Progenitor cell of endocrine pancreas (in vitro differentiated cells): ENCODE data around the gene MPND. TPM values are rescaled to one million over a fixed set of nuclear protein-coding genes. Genes with fewer than 3 reads are reported as not detected.

Experiments used
- DNase-seq: peaks from one replicate; pipeline ENCODE4 v3.0.0; 2021; ENCODE audit warnings: low spot score; ENCODE audit not compliant: unreplicated experiment
- H3K27ac Mint-ChIP-seq: 2 replicates; pipeline ENCODE4 v1.8.0; 2021; ENCODE audit warnings: mild to moderate bottlenecking, moderate library complexity, mixed read lengths
- H3K27me3 Mint-ChIP-seq: 2 replicates; pipeline ENCODE4 v1.8.0; 2021; ENCODE audit warnings: mixed read lengths
- H3K36me3 Mint-ChIP-seq: 2 replicates; pipeline ENCODE4 v1.8.0; 2022; ENCODE audit warnings: mixed read lengths; ENCODE audit not compliant: insufficient read depth
- H3K4me1 Mint-ChIP-seq: 2 replicates; pipeline ENCODE4 v1.8.0; 2021; ENCODE audit warnings: low read depth, mixed read lengths
- H3K4me3 Mint-ChIP-seq: 2 replicates; pipeline ENCODE4 v1.8.0; 2021; ENCODE audit warnings: low read depth, mild to moderate bottlenecking, moderate library complexity, mixed read lengths
- H3K9me3 Mint-ChIP-seq: 2 replicates; pipeline ENCODE4 v1.8.0; 2021; ENCODE audit warnings: low read depth, mixed read lengths
- total RNA-seq: library from RNA; stranded (reverse); gene quantifications from 2 replicates; pipeline ENCODE4 v1.2.1, GENCODE V29; 2021
- TF ChIP-seq, protein P1 (sequence below): fragments of 200-600 bp; sonication (generic); IDR thresholded peaks from one replicate; pipeline ENCODE4 v1.5.0; 2021; ENCODE audit warnings: antibody characterized with exemption, mild to moderate bottlenecking; ENCODE audit not compliant: unreplicated experiment

The MPND gene
- total RNA-seq, 1 donor from 2014 or later: 62.2 TPM

DNA sequence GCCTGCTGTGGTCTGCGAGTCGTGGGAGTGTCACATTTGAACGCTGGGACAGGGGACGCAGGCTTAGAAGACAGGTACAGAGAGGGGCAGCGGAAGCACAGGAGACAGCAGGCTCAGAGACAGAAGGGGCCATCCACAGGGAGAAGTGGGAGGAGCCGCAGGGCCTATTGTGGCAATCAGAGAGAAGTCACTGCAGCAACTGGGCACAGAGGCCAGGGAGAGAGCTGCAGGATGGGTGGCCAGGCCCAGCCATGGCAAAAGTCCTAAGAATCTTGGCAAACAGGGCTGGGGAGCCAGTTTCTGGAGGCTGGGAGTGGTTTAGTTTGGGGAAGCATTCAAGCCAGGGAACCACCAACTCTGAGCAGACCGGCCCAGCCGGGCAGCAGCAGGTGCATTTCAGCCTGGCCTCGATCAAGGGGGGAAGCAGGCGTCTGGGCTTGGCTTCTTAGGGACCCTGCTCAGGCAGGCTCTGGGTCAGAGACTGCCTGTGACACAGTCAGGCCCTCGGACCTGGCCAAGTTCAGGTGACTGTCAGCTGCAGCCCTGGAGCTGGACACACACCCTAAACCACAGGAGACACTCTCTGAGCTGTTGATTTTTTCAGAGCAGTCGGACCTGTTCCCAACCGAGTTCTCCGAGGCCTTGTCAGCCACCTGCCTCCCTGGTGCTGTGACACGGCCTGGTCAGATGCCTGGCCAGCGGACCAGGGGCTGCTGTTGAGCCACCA lies 45.1 kb downstream of the MPND start:
- Mint-ChIP-seq H3K4me3 (no peak overlapping the region), H3K27me3 (no peaks in the 10 kb centered on the region), H3K36me3 (no peaks in the 10 kb centered on the region), H3K9me3 (no peaks in the 10 kb centered on the region), H3K4me1 (peaks cover 18% of the 10 kb centered on the region), H3K27ac (peak overlapping the region; percentile 64)
- no peak for DNase-seq
- TF ChIP-seq, protein P1, sequence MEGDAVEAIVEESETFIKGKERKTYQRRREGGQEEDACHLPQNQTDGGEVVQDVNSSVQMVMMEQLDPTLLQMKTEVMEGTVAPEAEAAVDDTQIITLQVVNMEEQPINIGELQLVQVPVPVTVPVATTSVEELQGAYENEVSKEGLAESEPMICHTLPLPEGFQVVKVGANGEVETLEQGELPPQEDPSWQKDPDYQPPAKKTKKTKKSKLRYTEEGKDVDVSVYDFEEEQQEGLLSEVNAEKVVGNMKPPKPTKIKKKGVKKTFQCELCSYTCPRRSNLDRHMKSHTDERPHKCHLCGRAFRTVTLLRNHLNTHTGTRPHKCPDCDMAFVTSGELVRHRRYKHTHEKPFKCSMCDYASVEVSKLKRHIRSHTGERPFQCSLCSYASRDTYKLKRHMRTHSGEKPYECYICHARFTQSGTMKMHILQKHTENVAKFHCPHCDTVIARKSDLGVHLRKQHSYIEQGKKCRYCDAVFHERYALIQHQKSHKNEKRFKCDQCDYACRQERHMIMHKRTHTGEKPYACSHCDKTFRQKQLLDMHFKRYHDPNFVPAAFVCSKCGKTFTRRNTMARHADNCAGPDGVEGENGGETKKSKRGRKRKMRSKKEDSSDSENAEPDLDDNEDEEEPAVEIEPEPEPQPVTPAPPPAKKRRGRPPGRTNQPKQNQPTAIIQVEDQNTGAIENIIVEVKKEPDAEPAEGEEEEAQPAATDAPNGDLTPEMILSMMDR: no peak

- TF ChIP-seq, protein P1: no peak
- no peaks in the 10 kb centered on the region for H3K9me3 Mint-ChIP-seq
- no peak overlapping the region for H3K27ac Mint-ChIP-seq
- H3K4me3 Mint-ChIP-seq: no peak overlapping the region
- no peak for DNase-seq
- no peaks in the 10 kb centered on the region for H3K36me3 Mint-ChIP-seq
- peaks cover 21% of the 10 kb centered on the region for H3K4me1 Mint-ChIP-seq
- H3K27me3 Mint-ChIP-seq: no peaks in the 10 kb centered on the region
Observed at GRCh38 chr19:4389064-4389375, 45.7 kb downstream of the MPND start.

DNA sequence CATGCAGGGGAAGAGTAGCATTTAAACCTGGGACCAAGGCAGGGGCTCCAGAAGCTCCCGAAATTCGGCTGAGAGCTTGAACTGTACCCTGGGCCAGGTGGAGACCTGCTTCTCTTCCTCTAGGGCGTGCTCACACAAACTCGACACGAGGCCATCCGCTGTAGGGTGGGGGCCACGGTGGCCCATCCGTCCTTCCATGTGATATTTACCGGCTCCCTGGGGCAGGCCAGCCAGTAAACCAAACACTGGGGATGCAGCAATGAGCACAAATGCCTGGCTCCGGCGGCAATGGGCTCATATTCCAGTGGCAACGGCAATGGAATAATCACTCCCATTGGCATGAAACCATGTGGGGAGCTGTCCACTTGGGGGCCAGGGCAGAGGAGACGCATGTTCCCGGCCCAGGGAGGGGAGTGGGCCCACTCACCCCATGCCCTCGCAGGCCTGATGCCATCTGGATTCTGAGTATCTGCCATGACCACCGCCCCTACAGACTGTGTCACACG lies 46.2 kb downstream of the MPND start:
- no peak overlapping the region for H3K4me3 Mint-ChIP-seq
- no peaks in the 10 kb centered on the region for H3K9me3 Mint-ChIP-seq
- peaks cover 27% of the 10 kb centered on the region for H3K4me1 Mint-ChIP-seq
- no peak for DNase-seq
- no peaks in the 10 kb centered on the region for H3K36me3 Mint-ChIP-seq
- TF ChIP-seq, protein P1: no peak
- no peak overlapping the region for H3K27ac Mint-ChIP-seq
- H3K27me3 Mint-ChIP-seq: no peaks in the 10 kb centered on the region

DNA sequence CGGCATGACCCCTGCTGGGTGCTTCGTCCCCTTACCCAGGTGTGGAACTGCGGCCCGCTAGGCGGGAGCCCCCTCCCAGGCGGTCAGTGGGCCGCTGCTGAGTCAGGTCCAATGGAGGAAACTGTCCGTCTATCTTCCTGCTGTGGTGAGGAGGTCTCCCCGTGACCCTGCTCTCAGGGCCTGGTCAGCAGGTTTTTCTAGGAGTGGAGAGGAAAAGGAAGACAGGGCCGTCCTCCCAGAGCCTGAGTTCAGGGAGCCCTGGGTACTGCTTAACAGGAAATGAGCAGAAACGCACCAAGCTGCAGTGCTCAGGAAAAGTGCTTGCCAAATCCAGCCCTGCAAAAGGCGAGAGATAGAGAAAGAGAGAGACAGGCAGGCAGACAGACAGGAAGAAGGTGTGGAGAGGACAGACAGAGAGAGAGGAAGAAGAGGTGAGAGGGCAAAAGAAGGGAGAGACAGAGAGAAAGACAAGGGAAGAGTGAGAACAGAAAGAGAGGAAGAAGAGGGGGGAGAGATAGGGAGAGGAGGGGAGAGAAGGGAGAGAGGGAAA lies 46.7 kb downstream of the MPND start:
- Mint-ChIP-seq H3K4me1 (peaks cover 28% of the 10 kb centered on the region), H3K36me3 (peaks cover 1% of the 10 kb centered on the region), H3K27ac (peak overlapping the region; percentile 69), H3K4me3 (no peak overlapping the region), H3K9me3 (no peaks in the 10 kb centered on the region), H3K27me3 (no peaks in the 10 kb centered on the region)
- TF ChIP-seq, protein P1: no peak
- DNase-seq: no peak

GRCh38 chr19:4390567-4391305 lies 47.4 kb downstream of the MPND start:
- Mint-ChIP-seq H3K4me3 (peak overlapping the region; percentile 14), H3K4me1 (peaks cover 28% of the 10 kb centered on the region), H3K9me3 (no peaks in the 10 kb centered on the region), H3K36me3 (peaks cover 2% of the 10 kb centered on the region), H3K27me3 (no peaks in the 10 kb centered on the region), H3K27ac (peak overlapping the region; percentile 69)
- DNase-seq: no peak
- TF ChIP-seq, protein P1: no peak
